Esophagus muscularis mucosa (tissue), 3 donors: Measurements from ENCODE around the gene ST7.

Experiments used
- CTCF ChIP-seq, 3 experiments: fragments of 200-600 bp in 2 of 3; fragments of 450-650 bp in 1 of 3; sonication (generic) in 2 of 3; IDR thresholded peaks; one replicate each; pipeline ENCODE4 v1.5.1; 2017 to 2019; ENCODE audit warnings: antibody characterized with exemption in 3 of 3, mild to moderate bottlenecking in 2 of 3, moderate library complexity in 1 of 3
- POLR2A ChIP-seq: fragments of 450-650 bp; IDR thresholded peaks from one replicate; pipeline ENCODE4 v1.6.1; 2017; ENCODE audit warnings: antibody characterized with exemption, moderate library complexity, mild to moderate bottlenecking, low read depth

- TF ChIP-seq CTCF (IDR thresholded peaks at IDR 0.05): no peak
- TF ChIP-seq POLR2A: no peak
Measured at GRCh38 chr7:116922545-116922944, 30.8 kb upstream of the ST7 start.
